Colon (tissue), 2 donors: ENCODE results near the gene NOSTRIN.
"Not testable (repeated sequence)": the region's sequence is repeated elsewhere in the genome, so short reads cannot be mapped to it uniquely, and the experiment has no call there.

Experiments used
- FAIRE-seq: peaks from 2 replicates; lab custom pipeline; 2012; peaks lifted over from hg19 to GRCh38; lab: Jason Lieb, UNC
- donor health status: control.
- donor health status: control.

The NOSTRIN gene

DNA sequence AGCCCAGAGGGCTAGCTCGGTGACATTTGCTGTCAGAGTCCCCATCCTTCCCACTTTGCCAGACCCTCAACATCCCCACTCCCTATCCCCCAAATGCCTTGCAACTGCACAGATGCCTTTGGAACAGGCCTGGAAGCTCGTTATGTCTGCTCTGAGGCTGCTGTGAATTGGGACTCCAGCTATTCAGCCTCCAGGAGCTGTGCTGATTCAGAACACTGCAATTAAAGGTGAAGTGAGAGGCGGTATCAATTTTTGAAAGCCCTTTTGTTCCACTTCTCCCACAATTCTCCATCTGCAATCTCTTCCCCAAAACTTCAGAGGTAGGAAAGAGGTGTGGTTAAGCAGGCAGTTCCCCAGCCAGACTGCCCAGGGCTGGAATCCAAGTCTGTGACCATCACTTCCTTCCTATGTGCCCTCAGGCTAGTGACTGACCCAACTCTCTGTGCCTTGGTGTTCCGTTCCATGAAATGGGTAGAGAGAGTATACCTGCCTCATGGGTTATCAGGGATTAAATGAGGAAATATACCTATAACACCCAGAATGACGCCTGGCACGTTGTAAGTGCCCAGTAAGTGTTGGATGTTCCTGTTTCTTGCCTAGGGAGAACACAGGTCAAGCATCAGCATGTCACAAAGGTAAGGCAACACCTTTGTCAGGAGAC, 17.5 kb downstream of the NOSTRIN start:
- no peak for FAIRE-seq

DNA sequence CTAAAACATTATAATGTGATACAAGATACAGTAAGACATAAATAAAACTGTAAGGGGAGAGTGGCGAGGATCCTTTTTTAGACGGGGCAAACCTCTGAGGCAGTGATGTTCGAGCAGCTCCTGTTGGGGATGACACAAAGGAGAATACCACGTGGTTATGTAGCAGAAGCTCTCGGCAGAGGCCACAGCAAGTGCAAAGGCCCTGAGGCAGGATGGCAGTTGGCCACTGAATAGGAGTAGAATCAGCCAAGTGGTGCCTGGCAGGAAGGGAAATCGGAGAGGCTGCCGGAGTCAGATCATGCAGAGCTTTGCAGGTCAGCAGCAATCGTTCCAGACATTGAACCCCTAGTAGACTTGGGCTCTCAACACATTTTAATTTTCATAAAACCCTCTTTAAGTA, 19.1 kb downstream of the NOSTRIN start:
- FAIRE-seq: no peak

DNA sequence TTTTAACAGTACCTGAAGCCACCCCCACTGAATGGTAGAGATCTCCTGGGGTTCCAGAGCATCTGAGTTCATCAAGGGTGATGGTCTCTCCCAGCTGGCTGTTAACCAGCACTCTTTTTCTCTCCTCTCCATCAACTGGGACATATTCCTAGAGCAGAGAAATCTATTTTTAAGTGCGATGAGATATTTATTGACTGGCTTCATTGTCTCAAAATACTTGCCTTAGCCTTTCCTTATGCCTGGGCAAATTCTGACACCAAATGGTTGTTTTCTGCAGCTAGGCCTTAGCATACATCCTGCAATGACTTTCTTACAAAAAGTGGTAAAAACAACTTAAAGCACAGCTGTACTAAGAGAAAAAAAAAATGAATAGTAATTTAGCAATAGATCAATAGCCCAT, 19.6 kb downstream of the NOSTRIN start:
- no peak for FAIRE-seq

DNA sequence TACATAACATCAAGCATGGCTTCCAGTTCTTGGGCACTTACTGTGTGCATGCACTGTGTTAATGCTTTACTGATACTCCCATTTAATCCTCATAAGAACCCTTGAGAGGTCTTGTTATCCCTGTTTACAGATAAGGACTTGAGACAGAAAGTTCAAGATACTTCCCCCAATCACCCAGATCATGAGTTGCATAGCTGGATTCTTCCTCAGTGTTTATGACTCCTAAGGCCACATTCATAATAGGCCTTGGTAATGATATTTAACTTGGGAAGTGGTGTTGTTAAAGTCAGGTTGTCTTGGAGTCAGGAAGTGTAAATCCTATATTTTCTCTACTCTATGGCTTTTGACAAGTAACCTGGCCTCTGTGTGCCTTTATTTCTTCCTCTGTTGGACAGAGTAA, 22.7 kb downstream of the NOSTRIN start:
- no peak for FAIRE-seq

DNA sequence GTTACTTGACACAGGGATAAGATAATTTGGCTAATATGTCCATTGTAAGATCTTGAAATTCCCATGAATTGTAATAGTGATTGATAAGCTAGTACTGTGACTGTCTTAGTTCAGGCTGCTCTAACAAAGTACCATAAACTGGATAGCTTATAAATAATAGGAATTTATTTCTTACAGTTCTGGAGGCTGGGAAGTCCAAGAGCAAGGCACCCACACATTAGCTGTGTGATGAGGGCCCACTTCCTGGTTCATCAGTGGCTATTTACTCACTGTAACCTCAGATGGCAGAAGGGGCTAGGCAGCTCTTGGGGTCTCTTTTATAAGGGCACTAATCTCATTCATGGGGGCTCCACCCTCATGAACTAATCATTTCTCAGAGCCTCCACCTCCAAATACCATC, 28.5 kb downstream of the NOSTRIN start:
- no peak for FAIRE-seq

DNA sequence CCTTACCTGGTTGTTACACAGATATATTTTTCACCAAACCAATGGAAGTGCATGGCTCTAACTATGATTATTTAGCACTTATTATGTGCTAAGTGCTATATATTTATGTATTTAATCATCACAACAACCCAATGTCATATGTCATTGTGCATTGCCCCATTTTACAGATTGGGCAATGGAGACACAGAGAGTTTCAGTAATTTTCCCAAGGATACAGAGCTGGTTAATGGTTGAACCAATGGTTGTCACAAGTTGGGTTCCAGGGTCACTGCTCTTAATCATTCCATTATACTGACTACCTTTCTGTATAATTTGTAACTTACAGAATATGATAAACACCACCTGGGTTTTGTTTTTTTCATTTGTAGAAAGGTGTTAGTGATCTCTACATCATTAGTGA, 29.2 kb downstream of the NOSTRIN start:
- no peak for FAIRE-seq

DNA sequence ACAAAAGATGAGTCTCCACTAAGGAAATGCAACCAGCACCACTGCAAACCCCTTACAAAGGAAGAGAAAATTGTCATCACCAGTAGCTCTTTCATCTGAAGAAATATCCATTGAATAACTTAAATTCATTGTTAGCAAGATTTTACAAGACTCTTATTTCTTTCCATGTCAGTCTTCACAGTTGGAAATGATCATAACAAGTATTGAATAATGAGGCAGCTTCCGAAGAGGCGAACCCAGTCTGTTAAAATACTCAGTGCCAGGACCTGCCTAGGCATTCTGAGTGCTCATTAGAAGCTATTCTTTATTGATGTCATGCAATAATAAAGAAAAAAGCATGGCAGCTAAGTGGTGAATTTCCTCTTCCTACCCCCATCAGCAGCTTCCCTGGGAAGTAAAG, 33.5 kb downstream of the NOSTRIN start:
- no peak for FAIRE-seq

DNA sequence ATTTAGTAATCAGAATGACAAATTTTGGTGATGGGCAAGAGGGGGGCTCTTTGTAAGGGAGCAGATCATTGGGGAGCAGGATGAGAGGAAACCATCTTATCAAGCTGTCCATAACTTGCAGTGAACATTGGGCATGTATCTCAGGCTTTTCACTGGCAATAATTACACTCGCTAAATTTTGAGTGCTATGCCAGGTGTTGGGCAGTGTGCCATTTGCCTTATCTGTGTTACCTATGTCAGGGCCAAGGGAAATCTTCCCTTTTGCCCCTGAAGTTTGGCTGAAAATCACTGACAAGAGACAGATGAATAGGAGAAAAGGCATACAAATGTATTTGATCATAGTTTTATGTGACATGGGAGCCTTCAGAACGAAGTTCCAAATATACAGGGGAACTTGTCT, 39.0 kb downstream of the NOSTRIN start:
- FAIRE-seq: no peak

DNA sequence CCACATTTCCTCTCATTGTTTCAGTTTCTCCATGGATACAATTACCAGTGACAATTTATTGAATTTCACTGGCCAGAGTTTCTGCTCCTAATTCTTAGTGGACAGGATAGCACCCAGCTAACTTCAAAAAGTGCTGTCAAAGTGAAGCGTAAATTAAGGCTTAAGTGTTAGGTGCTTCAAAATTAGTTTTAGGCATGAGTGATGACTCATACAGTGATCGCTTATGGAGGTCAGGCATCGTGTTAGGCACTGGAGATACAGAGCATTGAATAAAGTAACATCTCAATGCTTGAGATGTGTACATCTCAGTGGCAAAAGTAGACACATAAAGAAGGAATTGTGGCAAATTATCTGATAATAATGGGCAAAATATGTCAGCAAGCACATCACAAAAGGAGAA, 40.8 kb downstream of the NOSTRIN start:
- no peak for FAIRE-seq

DNA sequence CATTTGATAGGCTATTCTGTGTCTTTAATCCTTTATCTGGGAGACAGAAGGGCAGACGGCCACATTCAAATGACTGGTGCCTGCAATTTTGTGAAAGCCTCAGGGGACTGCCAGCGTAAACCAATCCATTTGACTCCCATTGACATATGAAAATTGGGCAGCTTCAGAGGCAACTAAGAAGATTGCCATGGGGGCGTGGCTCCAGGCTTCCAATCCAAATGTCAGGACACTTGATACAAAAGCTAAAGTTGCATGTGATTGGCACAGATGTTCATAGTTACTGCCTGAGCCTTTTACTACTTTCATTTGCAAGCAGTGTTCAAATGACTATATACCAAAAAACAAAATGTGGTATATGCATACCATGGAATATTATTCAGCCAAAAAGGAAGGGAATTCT, 45.8 kb downstream of the NOSTRIN start:
- FAIRE-seq: no peak

DNA sequence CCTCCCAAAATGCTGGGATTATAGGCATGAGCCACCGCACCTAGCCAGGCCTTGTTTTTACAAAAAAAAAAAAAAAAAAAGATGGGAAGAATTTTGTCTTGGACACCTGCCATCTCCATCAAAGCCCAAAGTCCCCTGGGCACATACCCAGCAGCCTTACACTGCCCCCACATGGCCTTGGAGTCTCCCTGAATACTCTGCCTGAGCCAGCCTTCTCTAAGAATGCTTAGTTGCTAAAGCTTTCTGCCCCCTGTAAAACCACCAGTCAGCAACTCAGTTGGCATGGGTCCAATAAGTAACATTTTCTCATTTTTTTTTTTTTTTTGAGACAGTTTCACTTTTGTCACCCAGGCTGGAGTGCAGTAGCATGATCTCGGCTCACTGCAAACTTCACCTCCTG, 47.2 kb downstream of the NOSTRIN start:
- no peak for FAIRE-seq

DNA sequence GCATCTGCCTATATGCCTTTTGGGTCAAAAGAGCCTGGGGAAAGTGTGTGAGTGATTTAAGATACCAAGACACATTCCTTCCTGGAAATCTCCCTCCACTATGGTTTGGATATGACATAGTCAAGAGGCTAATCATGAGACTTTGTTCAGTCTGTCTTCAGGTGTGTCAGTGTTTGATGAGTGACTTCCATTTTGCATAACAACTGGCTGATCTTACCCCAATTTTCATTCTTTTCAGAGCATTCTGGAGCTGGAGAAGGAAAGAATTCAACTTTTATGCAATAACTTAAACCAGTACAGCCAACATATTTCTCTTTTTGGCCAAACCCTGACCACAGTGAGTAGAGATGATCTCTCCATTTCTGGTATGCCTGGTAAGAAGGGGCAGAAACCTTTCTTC, 48.4 kb downstream of the NOSTRIN start:
- FAIRE-seq: no peak

DNA sequence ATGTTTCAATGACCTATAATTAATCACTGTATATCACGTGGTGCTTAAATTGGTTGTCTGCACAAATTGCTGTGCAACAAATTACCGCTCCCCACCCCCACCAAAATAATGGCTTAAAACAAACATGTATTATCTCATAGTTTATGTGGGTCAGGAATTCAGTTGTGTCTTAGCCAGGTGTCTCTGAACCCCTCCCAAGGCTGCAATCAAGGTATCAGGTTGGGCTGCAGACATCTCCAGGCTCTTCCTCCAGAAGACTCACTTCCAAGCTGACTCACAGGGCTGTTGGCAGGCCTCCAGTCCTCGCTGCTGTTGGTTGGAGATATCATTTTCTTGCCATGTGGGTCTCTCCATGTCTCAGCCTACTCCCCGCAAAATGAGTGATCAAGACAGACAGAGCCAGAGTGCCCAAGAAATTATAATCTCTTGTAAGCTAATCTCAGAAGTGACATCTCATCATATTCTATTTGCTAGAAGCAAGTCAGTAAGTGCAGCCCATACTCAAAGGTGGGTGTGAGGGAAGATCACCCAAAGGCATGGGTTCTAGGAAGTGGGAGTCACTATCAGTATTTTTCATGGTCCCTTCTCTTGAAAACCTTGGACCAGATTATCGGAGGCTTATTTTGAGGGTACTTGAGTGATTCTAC, 49.4 kb downstream of the NOSTRIN start:
- FAIRE-seq: no peak

DNA sequence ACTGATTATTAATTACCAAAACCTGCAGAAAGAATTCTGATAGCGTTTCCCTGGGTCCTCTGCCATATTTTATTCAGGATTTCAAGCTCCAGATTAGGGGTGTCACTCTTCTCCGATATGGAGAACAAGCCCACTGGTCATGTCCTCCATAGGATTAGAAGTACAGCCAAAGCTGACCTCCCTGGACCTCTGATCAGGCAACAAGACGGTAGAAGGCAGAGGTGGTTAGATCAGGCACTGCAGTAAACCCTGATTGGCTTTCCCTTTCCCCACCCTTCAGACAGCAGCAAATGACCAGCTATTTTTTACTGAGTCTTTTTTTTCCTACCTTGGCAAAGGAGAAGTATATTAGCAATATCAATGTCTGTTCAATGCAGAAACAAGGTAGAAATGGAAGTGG, 50.0 kb downstream of the NOSTRIN start:
- no peak for FAIRE-seq

DNA sequence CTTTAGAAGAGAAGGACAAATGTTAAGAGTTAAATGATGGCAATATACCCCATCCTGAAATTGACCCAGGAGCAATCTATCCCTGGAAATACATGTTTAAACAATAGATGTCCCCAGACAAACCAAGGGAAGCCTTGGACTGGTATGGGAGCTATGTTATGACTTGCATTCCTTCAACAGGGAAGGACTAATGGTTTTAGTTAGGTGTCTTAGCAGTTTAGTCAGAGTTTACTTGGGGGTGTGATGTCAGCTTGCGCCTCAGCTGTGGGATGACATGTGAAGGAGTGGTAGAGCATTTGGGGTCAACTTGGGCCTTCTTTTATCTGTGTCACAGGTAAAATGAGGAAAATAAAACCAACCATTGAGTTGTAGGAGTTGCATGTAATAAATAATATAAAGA, 51.0 kb downstream of the NOSTRIN start:
- FAIRE-seq: no peak

DNA sequence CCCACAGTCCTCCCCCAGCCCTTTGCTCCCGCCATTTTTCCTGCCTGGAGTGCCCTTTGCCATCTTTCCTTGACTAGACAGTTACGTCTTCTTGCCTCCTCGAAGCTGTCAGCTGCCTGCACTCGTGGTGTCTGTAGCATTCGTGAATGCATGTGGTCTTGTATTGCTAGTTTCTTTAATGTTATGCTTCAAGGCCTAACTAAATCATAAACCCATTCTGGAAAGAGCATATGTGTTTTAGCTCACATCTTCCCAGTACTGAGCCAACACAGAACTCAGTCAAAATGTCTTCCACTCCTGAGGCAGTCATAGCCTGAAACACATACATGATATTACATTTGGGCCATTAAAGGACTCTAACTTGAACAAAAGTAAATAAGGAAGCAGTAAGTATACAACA, 52.2 kb downstream of the NOSTRIN start:
- no peak for FAIRE-seq

DNA sequence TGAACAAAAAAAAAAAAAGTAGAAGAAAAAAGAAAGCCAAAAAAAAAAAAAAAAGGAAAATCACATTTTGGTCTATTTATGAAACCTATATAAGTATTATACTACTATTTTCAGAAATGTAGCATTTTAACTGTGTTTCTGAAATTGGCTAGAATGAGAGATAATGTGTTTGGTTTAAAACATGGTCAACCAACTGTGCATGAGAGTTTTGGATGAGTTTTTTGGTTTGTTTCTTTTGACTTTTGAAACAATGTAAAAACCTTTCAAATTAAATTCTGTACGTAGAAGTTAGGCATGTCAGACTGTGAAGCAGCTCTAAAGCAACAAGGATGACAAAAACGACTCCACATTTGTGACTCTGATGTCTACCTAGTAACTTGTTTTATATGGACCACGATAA, 53.2 kb downstream of the NOSTRIN start:
- no peak for FAIRE-seq

DNA sequence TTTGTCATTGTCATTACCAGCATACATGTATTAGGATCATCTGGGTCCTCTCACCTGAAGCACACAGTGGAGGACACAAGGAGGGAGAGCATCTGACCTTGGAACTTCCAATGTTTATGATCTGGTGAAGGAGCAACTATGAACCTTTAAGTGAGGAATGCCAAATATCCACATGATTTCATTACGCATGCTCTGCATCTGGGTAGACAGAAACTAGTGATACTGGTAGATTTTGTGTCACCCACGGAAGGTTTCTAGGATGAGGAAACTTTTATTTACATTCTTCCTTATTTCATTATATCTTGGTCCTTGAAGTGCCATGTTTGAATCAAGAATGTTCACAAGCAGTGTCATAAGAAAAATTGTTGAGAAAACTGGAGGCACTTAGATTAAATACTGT, 55.7 kb downstream of the NOSTRIN start:
- FAIRE-seq: no peak

DNA sequence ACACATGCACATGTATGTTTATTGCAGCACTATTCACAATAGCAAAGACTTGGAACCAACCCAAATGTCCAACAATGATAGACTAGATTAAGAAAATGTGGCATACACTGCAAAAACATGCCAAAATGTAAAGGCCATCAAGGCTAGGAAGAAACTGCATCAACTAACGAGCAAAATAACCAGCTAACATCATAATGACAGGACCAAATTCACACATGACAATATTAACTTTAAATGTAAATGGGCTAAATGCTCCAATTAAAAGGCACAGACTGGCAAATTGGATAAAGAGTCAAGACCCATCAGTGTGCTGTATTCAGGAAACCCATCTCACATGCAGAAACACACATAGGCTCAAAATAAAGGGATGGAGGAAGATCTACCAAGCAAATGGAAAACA, 64.7 kb downstream of the NOSTRIN start:
- not testable (repeated sequence) for FAIRE-seq

DNA sequence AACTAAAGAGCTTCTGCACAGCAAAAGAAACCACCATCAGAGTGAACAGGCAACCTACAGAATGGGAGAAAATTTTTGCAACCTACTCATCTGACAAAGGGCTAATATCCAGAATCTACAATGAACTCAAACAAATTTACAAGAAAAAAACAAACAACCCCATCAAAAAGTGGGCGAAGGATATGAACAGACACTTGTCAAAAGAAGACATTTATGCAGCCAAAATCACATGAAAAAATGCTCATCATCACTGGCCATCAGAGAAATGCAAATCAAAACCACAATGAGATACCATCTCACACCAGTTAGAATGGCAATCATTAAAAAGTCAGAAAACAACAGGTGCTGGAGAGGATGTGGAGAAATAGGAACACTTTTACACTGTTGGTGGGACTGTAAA, 67.9 kb downstream of the NOSTRIN start:
- not testable (repeated sequence) for FAIRE-seq

DNA sequence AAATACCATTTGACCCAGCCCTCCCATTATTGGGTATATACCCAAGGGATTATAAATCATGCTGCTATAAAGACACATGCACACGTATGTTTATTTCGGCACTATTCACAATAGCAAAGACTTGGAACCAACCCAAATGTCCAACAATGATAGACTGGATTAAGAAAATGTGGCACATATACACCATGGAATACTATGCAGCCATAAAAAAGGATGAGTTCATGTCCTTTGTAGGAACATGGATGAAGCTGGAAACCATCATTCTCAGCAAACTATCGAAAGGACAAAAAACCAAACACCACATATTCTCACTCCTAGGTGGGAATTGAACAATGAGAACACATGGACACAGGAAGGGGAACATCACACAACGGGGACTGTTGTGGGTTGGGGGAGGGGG, 68.4 kb downstream of the NOSTRIN start:
- FAIRE-seq: not testable (repeated sequence)

DNA sequence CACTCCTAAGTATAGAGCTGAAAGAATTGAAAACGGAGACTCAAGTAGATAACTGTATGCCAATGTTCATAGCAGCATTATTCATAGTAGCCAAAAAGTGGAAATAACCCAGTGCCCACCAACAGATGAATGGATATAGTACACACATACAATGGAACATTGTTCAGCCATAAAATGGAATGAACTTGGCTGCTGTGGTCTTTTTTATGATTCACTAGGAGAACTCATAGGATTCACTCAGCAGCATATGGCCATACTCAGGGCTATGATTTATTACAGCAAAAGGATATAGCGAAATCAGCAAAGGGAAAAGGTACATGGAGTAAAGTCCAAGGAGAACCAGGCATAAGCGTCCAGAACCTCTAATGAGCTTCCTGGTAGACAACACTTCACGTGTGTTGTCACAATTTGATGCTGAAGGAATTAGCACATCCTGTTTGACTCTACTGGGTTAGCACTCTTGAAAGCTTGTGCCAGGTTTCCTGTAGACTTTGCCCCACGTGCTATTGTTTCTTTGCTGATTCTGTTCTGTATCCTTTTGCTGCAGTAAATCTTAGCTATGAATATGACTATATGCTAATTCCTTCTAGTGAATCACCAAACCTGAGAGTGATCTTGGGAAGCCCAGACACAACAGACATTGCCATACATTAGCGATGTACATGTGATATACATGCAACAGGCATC, 72.1 kb downstream of the NOSTRIN start:
- no peak for FAIRE-seq

DNA sequence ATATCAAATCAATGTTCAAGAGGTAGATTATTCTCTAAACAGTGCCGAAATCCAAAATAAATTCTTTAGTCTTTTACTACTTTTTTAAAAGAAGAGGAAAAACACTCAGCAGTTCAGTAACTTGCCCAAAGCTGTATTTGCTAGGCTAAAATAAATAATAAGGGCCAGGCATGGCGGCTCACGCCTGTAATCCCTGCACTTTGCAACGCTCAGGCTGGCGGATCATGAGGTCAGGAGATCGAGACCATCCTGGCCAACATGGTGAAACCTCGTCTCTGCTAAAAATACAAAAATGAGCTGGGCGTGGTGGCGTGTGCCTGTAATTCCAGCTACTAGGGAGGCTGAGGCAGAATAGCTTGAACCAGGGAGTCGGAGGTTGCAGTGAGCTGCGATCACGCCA, 79.7 kb downstream of the NOSTRIN start:
- not testable (repeated sequence) for FAIRE-seq

DNA sequence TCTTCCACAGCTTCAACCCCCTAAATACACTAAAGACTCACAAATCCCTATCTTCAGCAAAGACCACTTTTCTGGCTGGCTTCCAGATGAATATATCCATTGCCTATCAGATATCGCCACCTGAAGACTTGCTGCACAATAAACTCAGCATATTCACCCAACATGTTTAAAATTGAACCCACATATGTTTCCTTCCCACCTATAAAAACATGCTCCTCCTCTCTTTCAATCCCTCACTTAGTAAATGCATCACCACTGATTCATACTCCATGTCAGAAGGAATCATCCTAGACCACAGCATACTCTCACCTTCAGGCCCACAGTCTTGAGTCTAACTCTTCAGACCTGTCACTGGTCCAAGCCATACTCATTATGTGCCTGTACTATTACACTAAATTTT, 82.5 kb downstream of the NOSTRIN start:
- no peak for FAIRE-seq
